Neural cell (in vitro differentiated cells): ENCODE measurements around the gene ADAMTS16. TPM values are rescaled to one million over a fixed set of nuclear protein-coding genes. Genes with fewer than 3 reads are reported as not detected.

Experiments used
- H2AFZ ChIP-seq: fragments of 200-600, 300-800 bp; sonication (generic), shearing (Covaris generic); 2 replicates; pipeline ENCODE4 v1.6.0; 2014; ENCODE audit warnings: low read depth, mild to moderate bottlenecking, antibody characterized with exemption, low read length, moderate library complexity
- H3F3A ChIP-seq: fragments of 200-600 bp; shearing (Covaris generic); 2 replicates; pipeline ENCODE4 v1.6.1; 2016; ENCODE audit warnings: mild to moderate bottlenecking, moderate library complexity, mixed read lengths, antibody characterized with exemption, low read length; ENCODE audit not compliant: insufficient read depth, poor library complexity, severe bottlenecking
- H3K27ac ChIP-seq: fragments of 200-600, 300-800 bp; sonication (generic), shearing (Covaris generic); 2 replicates; pipeline ENCODE4 v1.5.1; 2014; ENCODE audit warnings: mild to moderate bottlenecking, low read length, moderate library complexity
- H3K27me3 ChIP-seq: fragments of 300-800, 200-600 bp; sonication (generic), shearing (Covaris generic); 2 replicates; pipeline ENCODE4 v1.6.0; 2014; ENCODE audit warnings: mild to moderate bottlenecking, low read depth, low read length, moderate library complexity; ENCODE audit not compliant: insufficient read depth
- H3K36me3 ChIP-seq: fragments of 300-800, 200-600 bp; sonication (generic), shearing (Covaris generic); 2 replicates; pipeline ENCODE4 v1.5.1; 2014; ENCODE audit warnings: mild to moderate bottlenecking, antibody characterized with exemption, low read length, moderate library complexity; ENCODE audit not compliant: insufficient read depth
- H3K4me2 ChIP-seq: fragments of 300-800, 200-600 bp; sonication (generic), shearing (Covaris generic); 2 replicates; pipeline ENCODE4 v1.6.0; 2014; ENCODE audit warnings: mild to moderate bottlenecking, low read length
- H3K4me3 ChIP-seq: fragments of 300-800, 200-600 bp; sonication (generic), shearing (Covaris generic); 2 replicates; pipeline ENCODE4 v1.5.1; 2014; ENCODE audit warnings: mild to moderate bottlenecking, low read length, moderate library complexity
- H3K79me2 ChIP-seq: fragments of 200-600 bp; shearing (Covaris generic); replicated peaks from 2 replicates; pipeline ENCODE4 v1.6.0; 2014; ENCODE audit warnings: mild to moderate bottlenecking, low read length, moderate library complexity; ENCODE audit not compliant: insufficient read depth
- H3K9ac ChIP-seq: fragments of 300-800, 200-600 bp; sonication (generic), shearing (Covaris generic); 2 replicates; pipeline ENCODE4 v1.6.1; 2016; ENCODE audit warnings: mild to moderate bottlenecking, low read length, mixed read lengths
- H3K9me2 ChIP-seq: fragments of 200-600 bp; shearing (Covaris generic); 2 replicates; pipeline ENCODE4 v1.6.1; 2016; ENCODE audit warnings: mild to moderate bottlenecking, low read length, mixed read lengths; ENCODE audit not compliant: insufficient read depth
- H3K9me3 ChIP-seq: fragments of 200-600, 300-800 bp; sonication (generic), shearing (Covaris generic); 2 replicates; pipeline ENCODE4 v1.6.1; 2016; ENCODE audit warnings: mild to moderate bottlenecking, mixed run types, low read length, moderate library complexity, mixed read lengths
- H4K20me1 ChIP-seq: fragments of 200-600 bp; shearing (Covaris generic); 2 replicates; pipeline ENCODE4 v1.6.1; 2016; ENCODE audit warnings: mild to moderate bottlenecking, mixed run types; ENCODE audit not compliant: insufficient read depth
- CTCF ChIP-seq: fragments of 450-650 bp; IDR thresholded peaks from 2 replicates; pipeline ENCODE4 v1.5.1; 2014; ENCODE audit warnings: antibody characterized with exemption, mild to moderate bottlenecking, moderate library complexity; ENCODE audit not compliant: poor library complexity, severe bottlenecking
- EP300 ChIP-seq: fragments of 450-650 bp; conservative IDR thresholded peaks from 2 replicates; pipeline ENCODE4 v1.6.1; 2014; ENCODE audit warnings: antibody characterized with exemption, mild to moderate bottlenecking, moderate library complexity; ENCODE audit not compliant: poor library complexity, severe bottlenecking
- EZH2 ChIP-seq: fragments of 200-600, 300-800 bp; shearing (Covaris generic), sonication (generic); IDR thresholded peaks from 2 replicates; pipeline ENCODE4 v1.6.1; 2014; ENCODE audit warnings: antibody characterized with exemption, low read length, borderline replicate concordance, mild to moderate bottlenecking; ENCODE audit not compliant: insufficient read depth, poor library complexity, severe bottlenecking
- MXI1 ChIP-seq: fragments of 450-650 bp; conservative IDR thresholded peaks from 2 replicates; pipeline ENCODE4 v1.6.1; 2014; ENCODE audit warnings: antibody characterized with exemption, mild to moderate bottlenecking; ENCODE audit not compliant: poor library complexity, severe bottlenecking
- POLR2AphosphoS5 ChIP-seq: IDR thresholded peaks from 2 replicates; pipeline ENCODE4 v1.6.1; 2012
- RAD21 ChIP-seq: fragments of 450-650 bp; conservative IDR thresholded peaks from 2 replicates; pipeline ENCODE4 v1.6.1; 2014; ENCODE audit warnings: antibody characterized with exemption, mild to moderate bottlenecking, moderate library complexity
- REST ChIP-seq: IDR thresholded peaks from 2 replicates; pipeline ENCODE4 v1.6.1; 2012; ENCODE audit warnings: borderline replicate concordance
- SMC3 ChIP-seq: fragments of 450-650 bp; conservative IDR thresholded peaks from 2 replicates; pipeline ENCODE4 v1.6.1; 2014; ENCODE audit warnings: antibody characterized with exemption, mild to moderate bottlenecking, moderate library complexity; ENCODE audit not compliant: poor library complexity
- TAF1 ChIP-seq: IDR thresholded peaks from 2 replicates; pipeline ENCODE4 v1.6.1; 2012; ENCODE audit warnings: low read depth
- polyA plus RNA-seq: library from polyadenylated mRNA; depleted of rRNA; stranded (reverse); fragments of >200 nt; gene quantifications from 2 replicates; pipeline ENCODE4 v1.2.3, GENCODE V29; 2014

The ADAMTS16 gene
- polyA plus RNA-seq, 1 donor from 2014 or later, result 1.3 TPM

GRCh38 chr5:5203451-5203850 lies 63.3 kb downstream of the ADAMTS16 start:
- TF ChIP-seq POLR2AphosphoS5, result no peak
- no peak for TF ChIP-seq RAD21
- TF ChIP-seq REST, result no peak
- TF ChIP-seq SMC3, result no peak
- no peak for TF ChIP-seq EP300
- no peak for TF ChIP-seq CTCF
- no peak for TF ChIP-seq EZH2
- no peak for TF ChIP-seq MXI1
- TF ChIP-seq TAF1, result no peak
- no peak overlapping the region for H3K27ac ChIP-seq

GRCh38 chr5:5207828-5208227 lies 67.7 kb downstream of the ADAMTS16 start:
- H3K27ac ChIP-seq, result no peak overlapping the region
- no peaks in the 10 kb centered on the region for H3K27me3 ChIP-seq
- H3K9me2 ChIP-seq, result no peaks in the 10 kb centered on the region
- no peaks in the 10 kb centered on the region for H3K9me3 ChIP-seq
- no peaks in the 10 kb centered on the region for H3K79me2 ChIP-seq
- no peaks in the 10 kb centered on the region for H4K20me1 ChIP-seq
- H3K9ac ChIP-seq, result no peak overlapping the region
- H3K4me2 ChIP-seq, result no peak overlapping the region
- no peak for TF ChIP-seq RAD21
- no peak for TF ChIP-seq MXI1
- no peak for TF ChIP-seq EZH2
- TF ChIP-seq CTCF, result no peak
- TF ChIP-seq REST, result no peak
- no peak for TF ChIP-seq POLR2AphosphoS5
- no peak for TF ChIP-seq EP300
- no peak for TF ChIP-seq SMC3
- TF ChIP-seq TAF1, result no peak
- no peak overlapping the region for H3K4me3 ChIP-seq
- no peaks in the 10 kb centered on the region for H3F3A ChIP-seq
- H3K36me3 ChIP-seq, result no peaks in the 10 kb centered on the region
- H2AFZ ChIP-seq, result no peak overlapping the region

More at GRCh38 chr5:5203451-5203850, 63.3 kb downstream of the ADAMTS16 start:
- no peak overlapping the region for H3K4me3 ChIP-seq
- H3F3A ChIP-seq, result no peaks in the 10 kb centered on the region
- no peak overlapping the region for H3K9ac ChIP-seq
- no peaks in the 10 kb centered on the region for H3K36me3 ChIP-seq
- H3K27me3 ChIP-seq, result no peaks in the 10 kb centered on the region
- no peaks in the 10 kb centered on the region for H4K20me1 ChIP-seq
- H2AFZ ChIP-seq, result no peak overlapping the region
- no peaks in the 10 kb centered on the region for H3K9me3 ChIP-seq
- H3K79me2 ChIP-seq, result no peaks in the 10 kb centered on the region
- H3K9me2 ChIP-seq, result no peaks in the 10 kb centered on the region
- H3K4me2 ChIP-seq, result no peak overlapping the region
